Gastroesophageal sphincter (tissue), 3 donors: ENCODE results near the gene MRPL17.

ENCODE experiments used
- POLR2A ChIP-seq, 2 donors: fragments of 450-650 bp; IDR thresholded peaks; one replicate each; pipeline ENCODE4 v1.6.1; 2017; ENCODE audit warnings: antibody characterized with exemption in 2 of 2, mild to moderate bottlenecking in 2 of 2, moderate library complexity in 1 of 2
- TF ChIP-seq, protein P1 (sequence below), 4 experiments: fragments of 200-600 bp in 2 of 4; fragments of 450-650 bp in 2 of 4; sonication (generic) in 1 of 4; IDR thresholded peaks; one replicate each; pipeline ENCODE4 v1.5.1; 2017 to 2019; ENCODE audit warnings: antibody characterized with exemption in 4 of 4, mild to moderate bottlenecking in 2 of 4, moderate library complexity in 2 of 4

DNA sequence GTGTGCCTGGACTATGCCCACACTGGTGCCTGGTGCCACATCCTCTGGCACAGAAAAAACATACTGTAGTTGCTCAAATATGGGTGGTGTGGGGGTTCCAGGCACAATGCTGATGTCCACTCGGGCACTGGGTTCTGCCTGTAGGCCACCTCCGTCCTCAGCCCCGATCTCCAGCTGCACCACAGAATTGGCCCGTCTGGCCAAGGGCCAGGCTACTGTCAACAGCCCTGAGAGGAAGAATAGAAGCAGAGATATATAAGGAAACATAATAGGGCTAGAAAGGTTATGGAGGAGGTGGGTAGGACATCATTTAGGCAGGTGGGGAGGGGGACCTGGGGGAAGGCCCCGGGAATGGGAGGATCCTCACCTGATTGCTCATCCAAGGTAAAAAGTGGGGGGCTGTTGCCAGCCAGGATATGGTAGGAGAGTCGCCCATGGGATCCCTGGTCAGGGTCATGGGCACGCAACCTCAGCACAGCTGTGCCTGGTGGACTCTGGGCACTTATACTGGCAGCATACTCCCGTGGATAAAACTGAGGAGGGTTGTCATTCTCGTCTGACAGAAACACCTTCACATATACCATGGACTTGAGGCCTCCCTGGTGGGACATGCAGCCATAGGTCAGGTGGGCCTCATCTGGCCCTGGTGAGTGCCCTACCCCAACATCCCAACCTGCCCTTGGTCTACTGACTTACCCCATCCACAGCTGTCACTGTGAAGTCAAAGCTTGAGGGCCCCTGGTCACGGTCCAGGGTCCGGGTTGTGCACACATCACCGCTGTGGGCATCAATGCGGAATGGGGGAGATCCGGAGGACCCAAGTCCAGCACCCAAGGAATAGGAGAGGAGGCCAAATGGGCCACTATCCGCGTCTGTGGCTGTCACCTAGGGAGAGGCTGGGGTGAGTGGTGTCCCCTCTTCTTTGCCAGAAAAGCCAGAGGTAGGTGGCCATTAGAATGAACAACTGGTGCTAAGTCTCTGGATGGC is 49.4 kb downstream of the MRPL17 start:
- TF ChIP-seq, protein P1, sequence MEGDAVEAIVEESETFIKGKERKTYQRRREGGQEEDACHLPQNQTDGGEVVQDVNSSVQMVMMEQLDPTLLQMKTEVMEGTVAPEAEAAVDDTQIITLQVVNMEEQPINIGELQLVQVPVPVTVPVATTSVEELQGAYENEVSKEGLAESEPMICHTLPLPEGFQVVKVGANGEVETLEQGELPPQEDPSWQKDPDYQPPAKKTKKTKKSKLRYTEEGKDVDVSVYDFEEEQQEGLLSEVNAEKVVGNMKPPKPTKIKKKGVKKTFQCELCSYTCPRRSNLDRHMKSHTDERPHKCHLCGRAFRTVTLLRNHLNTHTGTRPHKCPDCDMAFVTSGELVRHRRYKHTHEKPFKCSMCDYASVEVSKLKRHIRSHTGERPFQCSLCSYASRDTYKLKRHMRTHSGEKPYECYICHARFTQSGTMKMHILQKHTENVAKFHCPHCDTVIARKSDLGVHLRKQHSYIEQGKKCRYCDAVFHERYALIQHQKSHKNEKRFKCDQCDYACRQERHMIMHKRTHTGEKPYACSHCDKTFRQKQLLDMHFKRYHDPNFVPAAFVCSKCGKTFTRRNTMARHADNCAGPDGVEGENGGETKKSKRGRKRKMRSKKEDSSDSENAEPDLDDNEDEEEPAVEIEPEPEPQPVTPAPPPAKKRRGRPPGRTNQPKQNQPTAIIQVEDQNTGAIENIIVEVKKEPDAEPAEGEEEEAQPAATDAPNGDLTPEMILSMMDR (IDR thresholded peaks at IDR 0.05): no peak
- no peak for TF ChIP-seq POLR2A (IDR thresholded peaks at IDR 0.05)
